NCI-H1436 (cell line): Measurements from ENCODE around the gene IRF2BP1.
"Not testable (repeated sequence)": the region's sequence is repeated elsewhere in the genome, so short reads cannot be mapped to it uniquely, and the experiment has no call there.

ENCODE experiments used
- DNase-seq: peaks from one replicate; lab custom pipeline; 2025; lab: John Stamatoyannopoulos, UW

The IRF2BP1 gene

DNA sequence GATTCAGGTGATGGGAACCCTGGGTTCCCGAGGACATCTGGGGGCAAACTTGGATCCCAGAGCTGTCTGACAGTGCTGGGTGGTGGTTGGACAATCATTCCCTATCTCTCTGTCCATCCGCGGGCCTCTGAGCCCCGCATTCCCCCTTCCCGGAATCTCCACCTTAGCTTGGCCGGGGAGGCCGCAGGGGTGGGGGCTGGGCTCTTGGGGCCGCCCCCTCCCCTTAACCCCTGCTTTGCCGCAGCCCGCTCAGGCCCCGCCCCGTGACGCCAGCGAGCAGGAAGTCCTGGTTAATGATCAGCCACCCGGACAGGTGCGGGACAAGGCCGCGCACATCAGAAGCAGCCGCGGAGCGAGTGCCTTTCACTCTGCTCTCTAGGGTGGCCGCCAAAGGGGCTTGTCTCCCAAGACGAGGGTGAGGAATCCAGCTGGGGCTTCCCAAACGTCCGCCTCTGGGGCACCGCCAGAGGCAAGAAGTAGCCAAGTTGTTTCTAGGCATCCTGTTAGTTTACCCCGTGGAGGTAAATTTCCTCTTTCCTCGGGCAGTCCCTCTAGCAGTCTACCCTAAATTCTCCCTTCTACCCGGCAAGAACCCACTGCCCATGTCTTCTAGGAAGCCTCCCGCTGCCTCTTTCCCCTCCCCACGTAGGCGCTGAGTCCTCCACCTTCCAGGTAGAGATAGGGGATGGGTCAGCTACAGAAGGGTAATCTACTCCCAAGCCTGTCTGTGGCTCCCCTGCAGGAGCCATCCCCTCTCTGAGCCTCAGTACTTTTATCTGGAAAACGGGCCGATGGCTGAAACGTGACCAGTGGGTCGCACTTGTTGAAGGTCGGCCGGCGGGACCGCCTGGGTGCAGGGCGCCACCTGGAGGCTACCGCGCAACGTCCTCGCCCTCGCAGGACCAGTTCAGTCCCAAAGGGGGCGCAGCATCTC lies 3.0 kb downstream of the IRF2BP1 start:
- DNase-seq: peak; percentile 81

DNA sequence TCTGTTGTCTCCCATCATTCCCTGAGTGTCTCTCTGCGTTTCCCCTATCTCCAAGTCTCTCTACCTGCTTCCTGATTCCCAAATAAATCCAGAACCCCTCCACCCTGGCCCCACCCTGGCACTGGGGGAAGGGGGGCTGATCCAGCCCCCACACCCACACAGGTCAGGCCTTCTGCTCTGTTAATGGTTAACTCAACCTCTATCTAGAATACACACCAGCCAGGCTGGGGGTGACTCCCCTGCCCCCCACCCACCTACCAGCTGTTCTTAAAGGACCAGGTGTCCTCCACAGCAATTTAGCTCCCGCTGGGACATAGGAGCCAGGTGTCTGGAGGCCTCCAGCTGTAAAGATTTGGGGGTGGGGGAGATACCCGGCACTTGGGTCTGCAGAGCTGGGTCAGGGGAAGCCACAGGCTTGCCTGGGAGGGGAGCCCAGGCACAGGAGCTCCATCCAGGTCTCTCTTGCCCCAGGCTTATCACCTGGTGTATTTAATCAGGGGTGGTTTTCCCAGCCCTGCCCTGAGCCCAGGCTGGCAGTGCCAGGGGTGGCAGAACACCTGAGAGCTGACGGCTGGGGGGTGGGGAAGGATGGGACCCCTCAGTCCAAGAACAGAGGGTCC lies 3.9 kb downstream of the IRF2BP1 start:
- peak; percentile 24 for DNase-seq

DNA sequence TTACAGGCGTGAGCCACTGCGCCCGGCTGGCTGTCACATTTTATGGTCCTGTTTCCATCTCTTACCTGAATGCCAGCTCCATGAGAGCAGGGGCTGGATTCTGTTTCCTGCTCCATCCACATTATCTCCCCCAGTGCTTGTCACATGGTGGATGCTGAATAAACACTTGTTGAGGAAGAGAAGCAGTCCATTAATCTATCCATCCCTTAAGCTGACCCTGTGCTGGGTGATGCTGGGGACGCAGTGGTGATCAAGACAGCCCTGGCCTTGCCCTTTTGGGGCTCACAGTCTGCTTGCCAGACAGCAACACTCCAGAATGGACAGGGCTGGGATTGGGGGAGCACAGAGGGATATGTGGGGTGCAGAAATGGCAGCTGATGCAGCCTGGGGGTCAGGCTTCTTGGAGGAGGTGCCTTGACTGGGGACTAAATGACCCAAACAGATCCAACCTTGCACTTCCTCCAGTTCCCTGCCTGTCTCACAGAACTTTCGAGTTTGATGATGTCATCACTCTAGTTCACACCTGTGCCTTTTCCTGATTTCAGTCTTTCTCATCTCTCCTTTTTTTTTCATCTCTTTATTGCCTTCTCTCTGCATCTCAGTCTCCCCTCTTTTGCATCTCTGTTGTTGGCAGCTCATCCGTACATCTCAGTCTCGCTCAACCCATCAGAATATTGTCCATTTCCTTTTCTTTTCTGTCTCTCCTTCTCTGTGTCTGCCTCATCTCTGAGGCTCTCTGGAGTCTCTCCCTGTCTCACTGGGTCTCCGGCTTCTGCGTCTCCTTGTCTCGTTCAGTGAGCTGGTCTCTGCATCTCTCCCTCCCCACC lies 4.6 kb downstream of the IRF2BP1 start:
- no peak for DNase-seq

DNA sequence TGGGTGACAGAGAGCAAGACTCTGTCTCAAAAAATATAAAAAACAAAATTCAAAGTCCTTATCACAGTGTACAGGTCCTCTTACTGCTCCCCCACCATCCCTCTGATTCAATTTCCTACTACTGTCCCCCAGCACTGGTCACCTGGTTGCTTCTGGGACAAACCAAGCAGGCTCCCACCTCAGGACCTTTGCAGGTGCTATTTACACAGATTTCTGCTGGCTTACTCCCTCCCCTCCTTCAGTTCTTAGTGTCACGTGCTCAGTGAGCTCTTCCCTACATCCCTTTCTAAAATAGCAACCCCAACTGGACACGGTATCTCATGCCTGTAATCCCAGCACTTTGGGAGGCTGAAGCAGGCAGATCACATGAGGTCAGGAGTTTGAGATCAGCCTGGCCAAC lies 6.0 kb downstream of the IRF2BP1 start:
- DNase-seq: no peak

DNA sequence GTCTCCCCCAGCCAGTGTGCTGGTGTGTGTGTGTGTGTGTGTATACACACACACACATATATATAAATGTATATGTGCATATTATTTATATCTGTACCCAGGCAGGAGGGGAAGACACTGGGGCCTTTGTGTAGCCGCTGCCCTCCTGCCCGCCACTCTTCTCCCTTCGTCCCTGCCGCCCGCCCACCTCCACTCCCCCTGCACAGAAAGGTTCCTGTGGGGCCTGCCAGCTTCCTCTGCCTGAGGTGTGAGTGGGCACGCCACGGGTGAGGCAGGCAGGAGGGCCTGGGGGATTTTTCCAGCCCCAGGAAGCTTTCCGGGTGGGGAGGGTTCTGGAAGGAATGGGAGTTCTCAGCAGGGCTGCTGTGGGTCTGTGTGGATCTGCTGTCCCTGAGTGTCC lies 6.9 kb downstream of the IRF2BP1 start:
- DNase-seq: no peak

DNA sequence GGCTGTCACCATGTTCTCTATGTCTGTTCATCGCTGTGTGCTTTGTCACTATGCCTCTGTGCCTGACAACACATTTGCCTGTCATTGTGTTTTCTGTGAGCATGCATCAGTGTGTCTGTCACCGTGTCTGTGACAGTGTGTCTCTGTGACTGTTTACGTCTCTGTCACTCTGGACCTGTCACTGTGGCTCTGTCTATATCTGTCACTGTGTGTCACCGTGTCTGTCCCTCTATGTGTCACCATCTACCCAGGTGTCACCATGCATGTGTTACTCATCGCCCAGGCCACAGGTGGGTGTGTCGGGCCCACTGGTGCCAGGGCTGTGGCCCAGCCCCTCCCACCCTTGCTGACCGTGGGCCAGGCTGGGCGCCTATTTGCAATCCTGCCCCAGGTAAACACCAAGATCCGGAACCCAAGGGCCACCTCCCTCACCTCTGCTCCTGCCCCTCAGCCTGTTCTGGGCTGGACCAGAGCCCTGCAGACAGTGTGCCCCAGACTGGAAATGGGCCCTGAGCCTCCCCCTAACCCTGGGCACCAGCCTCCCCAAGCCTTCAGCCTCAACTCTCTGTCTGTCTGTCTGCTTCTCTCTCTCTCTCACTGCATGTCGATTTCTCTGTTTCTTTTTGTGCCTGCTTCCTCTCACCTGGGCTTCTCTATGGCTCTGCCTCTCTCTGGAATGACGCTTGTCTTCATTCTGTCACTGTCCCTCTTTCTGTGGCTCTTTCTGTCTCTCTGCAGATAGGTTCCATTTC lies 7.7 kb downstream of the IRF2BP1 start:
- no peak for DNase-seq

DNA sequence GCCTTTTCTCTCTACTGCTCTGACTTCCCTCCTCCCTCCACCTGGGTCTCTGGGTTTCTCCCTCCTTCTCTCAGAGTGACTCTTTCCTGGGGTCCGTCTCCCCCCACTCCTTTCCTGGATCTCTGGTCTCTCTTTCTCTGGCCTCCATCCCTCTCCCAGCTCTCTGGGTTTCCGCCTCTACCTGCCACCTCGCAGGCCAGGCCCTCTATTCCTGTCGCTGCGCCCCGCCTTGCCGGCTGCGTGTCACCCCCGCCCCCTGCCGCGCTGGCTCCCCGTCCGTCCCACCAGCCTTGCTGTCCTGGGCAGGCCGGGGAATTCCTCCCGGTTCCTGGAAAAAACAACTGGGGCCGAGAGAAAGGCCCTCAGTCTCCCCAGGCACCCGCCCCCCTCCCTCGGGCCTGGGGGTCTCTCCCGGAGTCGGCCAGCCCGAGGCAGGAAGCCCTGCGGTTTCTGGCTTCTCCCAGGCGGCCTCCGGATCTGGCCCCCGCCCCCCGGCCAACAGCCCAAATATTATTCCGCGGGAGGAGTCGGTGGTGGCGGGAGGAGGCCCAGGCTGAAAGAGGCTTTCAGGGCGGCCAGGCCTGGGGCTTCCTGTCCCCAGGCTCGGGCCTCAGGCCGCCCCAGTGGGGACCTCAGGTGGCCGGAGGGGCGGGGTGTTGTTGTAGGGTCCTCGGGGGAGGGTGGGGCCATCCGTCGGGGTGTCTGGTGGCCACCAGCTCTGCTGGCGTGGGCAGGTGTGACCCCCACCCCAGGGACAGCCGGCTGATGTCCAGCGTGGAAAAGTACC lies 9.3 kb downstream of the IRF2BP1 start:
- DNase-seq: no peak

DNA sequence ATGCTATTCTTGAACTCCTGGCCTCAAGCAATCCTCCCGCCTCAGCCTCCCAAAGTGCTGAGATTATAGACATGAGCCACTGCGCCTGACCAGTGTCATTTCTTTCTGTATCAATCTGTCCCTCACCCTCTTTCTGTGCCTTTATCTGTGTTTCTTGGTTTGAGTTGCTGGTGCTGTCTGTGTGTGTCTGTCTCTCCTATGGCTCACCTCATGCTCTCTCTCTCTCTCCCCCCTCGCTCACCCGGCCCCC lies 9.9 kb downstream of the IRF2BP1 start:
- DNase-seq: no peak

DNA sequence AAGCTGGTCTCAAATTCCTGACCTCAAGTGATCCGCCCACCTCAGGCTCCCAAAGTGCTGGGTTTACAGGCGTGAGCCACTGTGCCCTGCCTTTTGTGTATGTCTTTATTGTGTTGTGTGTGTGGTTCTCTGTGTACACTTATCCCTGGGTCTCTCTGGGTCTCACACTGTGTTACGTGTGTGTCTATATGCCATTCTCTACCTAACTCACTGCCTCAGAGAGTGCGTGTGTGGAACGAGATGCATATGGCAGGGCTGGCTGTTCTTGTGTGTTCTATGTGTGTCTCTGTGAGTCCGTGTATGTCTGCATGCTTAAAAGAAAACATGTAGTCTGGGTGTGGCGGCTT lies 11.3 kb downstream of the IRF2BP1 start:
- DNase-seq: no peak

DNA sequence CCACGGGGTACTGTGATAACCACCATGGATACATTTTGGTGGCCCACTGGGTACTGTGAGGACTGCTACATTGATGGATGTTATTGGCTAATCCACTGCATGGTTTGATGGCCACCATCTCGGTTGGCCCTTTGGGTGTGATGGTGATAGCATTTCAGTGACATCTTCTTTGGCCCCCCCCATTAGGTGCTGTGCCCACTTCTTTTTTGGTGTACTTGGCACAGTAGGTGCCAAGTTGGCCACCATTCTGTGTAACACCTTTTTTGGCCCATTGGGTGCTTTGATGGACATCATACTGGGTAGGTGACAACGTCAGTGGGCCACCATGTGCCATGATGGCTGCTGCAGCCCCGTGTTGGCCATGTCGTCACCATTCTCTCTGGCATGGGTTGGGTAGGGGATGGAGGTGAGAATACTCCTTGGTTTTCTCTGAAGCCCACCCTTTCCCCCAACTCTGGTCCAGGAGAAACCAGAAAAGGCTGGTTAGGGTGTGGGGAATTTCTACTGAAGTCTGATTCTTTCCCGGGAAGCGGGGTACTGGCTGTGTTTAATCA lies 12.6 kb downstream of the IRF2BP1 start:
- DNase-seq: no peak

DNA sequence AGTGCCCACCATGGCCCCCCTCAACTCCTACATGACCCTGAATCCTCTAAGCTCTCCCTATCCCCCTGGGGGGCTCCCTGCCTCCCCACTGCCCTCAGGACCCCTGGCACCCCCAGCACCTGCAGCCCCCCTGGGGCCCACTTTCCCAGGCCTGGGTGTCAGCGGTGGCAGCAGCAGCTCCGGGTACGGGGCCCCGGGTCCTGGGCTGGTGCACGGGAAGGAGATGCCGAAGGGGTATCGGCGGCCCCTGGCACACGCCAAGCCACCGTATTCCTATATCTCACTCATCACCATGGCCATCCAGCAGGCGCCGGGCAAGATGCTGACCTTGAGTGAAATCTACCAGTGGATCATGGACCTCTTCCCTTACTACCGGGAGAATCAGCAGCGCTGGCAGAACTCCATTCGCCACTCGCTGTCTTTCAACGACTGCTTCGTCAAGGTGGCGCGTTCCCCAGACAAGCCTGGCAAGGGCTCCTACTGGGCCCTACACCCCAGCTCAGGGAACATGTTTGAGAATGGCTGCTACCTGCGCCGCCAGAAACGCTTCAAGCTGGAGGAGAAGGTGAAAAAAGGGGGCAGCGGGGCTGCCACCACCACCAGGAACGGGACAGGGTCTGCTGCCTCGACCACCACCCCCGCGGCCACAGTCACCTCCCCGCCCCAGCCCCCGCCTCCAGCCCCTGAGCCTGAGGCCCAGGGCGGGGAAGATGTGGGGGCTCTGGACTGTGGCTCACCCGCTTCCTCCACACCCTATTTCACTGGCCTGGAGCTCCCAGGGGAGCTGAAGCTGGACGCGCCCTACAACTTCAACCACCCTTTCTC lies 13.6 kb downstream of the IRF2BP1 start:
- DNase-seq: no peak

DNA sequence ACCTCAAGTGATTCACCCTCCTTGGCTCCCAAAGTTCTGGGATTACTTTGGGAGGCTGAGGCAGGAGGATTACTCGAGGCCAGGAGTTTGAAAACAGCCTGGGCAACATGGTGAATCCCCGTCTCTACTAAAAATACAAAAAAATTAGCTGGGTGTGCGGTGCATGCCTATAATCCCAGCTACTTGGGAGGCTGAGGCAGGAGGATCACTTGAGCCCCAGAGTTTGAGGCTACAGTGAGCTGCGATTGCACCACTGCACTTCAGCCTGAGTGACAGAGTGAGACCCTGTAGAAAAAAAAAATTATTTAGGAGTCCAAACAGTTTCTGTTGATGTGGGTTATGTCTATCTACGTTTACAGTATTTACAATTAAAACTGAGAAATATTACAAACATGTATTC lies 15.1 kb downstream of the IRF2BP1 start:
- DNase-seq: no peak

DNA sequence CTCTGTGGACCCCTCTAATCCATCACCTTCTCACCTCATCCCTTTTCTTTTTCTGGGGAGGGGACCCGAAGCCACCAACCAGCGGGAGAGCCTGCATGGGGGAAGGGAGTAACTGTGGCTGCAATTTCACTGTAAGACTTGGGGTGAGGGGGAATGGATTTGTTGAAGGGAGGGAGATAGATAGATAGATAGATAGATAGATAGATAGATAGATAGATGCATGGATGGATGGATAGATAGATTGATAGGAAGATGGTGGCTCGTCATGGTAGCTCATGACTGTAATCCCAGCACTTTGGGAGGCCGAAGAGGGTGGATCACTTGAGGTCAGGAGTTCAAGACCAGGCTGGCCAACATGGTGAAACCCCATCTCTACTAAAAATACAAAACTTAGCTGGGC lies 18.7 kb downstream of the IRF2BP1 start:
- not testable (repeated sequence) for DNase-seq

DNA sequence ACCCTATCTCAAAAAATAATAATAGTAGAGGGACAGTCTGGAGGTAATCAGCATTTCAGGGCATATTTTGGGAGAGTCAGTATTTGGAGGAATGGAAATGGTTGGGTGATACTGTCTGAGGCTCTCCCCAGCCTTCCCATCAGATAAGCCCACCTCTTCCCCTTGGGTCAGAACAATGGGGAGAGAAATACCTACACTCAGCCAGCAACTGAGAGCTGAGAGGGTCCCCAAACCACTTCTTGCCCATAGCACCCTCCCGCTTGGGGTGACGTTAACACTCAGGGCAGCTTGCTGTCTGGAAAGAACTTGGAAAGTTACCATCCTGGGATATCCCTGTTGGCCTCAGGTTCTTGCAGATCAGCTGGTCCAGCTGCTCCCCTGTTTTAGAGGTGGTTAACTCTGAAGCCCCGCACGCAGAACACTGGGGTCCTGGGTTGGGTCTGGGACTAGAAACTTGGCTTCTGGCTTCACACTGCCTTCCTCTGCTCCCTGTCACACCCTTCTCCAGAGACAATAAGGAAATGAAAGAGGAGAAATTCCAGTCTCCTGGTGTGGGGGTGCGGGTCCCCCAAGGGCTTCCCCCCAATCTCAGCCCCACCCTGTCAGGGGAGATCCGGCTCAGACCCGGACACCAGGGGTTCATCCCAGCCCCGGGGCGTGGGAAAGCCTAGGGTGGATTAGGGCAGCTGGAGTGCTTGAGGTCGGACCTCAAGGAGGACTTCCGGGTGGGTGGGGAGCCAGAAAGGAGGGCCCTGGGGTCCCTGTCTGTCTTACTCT lies 19.4 kb downstream of the IRF2BP1 start:
- DNase-seq: no peak

DNA sequence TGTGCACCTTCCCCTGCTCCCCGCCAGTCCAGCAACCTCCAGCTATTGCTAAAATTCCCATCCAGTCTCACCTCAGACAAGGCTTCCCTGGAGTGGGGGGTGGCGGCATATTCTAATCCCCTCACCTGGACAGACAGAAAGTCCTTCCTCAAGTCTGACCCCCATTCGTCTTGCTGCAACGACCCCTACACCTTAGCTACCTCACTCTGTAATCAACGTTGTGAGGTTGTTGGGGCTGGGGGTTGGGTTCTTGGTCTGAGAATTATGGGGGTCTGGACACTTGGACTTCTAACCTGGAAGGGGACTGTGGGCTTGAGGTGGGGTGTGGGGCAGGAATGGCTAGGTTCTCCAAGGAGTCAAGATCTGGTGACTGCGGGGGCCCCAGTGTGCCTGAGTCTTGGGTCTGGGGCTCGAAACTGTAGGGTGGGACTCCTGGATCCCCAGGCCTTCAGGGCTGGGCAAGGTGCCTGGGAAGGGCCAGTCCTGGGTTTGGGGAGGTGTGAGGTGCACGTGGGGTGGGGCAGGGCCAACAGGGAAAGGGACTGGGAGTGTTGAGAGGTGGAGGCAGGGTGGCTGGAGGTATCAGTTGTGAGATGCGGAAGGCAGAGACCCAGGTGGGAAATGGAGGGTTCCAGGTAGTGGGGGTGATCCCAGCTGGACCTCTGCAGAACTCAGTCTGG lies 20.5 kb downstream of the IRF2BP1 start:
- no peak for DNase-seq

DNA sequence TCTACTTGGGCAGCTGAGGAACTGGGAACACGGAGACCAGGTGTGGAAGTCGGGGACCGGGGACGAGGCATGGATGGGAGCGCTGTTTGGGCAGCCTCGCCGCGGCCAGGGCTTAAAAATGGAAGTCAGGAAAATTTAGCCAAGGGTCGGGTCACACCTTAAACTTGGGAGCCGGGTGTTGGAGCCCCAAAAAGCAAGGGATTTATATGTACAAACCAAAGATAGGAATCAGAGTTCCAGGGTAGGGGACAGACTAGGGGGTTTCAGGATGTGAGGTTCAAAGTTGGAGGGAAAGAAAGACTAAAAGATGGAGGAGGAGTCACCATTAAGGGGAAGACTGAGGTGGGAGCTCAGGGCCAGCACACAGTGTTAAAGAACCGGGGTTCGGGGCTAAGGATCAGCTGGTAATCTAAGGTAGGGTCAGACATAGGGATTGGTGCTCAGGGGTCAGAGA lies 21.3 kb downstream of the IRF2BP1 start:
- no peak for DNase-seq

DNA sequence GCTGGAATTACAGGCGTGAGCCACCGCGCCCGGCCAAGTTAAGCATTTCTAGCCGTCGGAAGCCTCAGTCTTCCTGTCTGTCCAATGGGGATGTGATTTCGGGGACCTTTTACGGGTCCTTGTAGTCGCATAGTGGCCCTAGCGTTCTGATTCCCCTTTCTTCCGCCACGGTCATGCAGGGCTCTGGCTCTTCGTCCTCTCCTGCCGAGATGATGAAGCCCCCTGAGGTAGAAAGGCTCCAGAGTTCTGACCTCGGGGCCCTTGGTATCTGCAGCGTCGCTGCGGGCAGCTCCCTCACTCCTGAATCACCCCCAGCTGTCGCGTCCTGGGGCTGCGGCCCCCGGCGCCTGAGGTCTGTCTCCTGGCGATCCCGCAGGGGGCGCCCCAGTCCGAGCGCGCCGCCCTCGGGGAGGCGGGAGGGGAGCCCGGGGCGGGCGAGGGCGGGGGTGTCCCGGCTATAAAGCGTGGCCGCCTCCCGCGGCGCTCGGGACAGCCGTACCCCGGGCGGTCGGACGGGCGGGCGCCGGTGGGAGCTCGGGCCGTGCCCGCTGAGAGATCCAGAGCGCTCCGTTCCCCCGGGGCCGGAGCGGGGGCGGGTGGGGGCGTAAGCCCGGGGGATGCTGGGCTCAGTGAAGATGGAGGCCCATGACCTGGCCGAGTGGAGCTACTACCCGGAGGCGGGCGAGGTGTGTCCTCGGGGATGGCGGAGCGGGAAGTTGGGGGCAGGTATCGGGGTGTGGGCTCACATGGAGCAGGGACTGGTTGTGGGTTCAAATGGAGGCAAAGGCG lies 21.9 kb downstream of the IRF2BP1 start, which contains the start of gene FOXA3:
Gene FOXA3, plus strand, starts transcription at position 487 of the 789 bp plus-strand sequence. Its CDS starts 131 bp downstream, at position 618.
- DNase-seq: no peak

DNA sequence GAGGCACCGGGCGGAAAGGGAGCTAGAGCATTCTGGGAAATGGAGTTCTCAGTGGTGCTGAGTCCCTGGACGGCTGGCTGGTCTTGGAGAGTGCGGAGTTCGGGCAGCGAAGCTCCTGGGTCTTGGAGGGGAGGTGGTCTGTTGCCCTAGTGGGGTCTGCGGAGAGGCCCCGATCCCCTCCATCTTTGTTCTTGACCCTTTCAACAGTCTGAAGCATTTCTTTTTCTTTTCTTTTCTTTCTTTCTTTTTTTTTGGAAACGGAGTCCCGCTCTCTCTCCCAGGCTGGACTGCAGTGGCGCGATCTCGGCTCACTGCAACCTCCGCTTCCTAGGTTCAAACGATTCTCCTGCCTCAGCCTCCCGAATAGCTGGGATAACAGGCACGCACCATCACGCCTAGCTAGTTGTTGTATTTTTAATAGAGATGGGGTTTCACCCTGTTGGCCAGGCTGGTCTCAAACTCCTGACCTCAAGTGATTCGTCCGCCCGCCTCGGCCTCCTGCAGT lies 22.6 kb downstream of the IRF2BP1 start:
- no peak for DNase-seq
